HG02970 (cell line): Measurements from ENCODE around the gene ZMIZ1.
"Not testable (repeated sequence)": the region's sequence is repeated elsewhere in the genome, so short reads cannot be mapped to it uniquely, and the experiment has no call there.

Source experiments
- ATAC-seq: cut with Tn5 transposase; IDR thresholded peaks from one replicate; pipeline ENCODE4 v1.9.1; 2021; ENCODE audit warnings: mild to moderate bottlenecking, moderate library complexity, moderate number of reproducible peaks; ENCODE audit not compliant: unreplicated experiment, low FRiP score

The ZMIZ1 gene

DNA sequence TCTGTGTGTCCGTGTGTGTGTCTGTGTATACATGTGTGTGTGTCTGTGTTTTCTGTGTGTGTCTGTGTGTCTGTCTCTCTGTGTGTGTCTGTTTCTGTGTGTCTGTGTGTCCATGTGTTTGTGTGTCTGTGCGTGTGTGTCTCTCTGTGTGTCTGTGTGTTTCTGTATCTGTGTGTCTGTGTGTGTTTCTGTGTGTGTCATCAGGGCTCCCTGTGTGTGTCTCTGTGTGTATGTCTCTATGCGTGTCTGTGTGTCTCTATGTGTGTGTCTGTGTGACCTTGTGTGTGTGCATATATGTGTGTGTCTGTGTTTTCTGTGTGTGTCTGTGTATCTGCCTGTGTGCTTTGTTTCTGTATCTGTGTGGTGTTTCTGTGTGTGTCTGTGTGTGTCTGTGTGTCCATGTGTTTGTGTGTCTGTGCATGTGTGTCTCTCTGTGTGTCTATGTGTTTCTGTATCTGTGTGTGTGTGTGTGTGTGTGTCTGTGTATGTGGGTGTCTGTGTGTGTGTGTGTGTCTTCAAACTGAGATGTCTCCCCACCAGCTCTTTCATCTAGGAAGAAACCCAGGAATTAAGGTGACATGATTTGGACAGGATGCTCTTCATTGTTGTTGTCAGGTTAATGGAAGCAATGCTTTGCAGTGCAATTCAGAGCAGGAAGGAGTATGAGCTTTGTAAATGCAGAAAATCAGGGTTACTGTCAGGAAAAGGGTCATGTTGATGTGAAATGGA is 257.8 kb downstream of the ZMIZ1 start:
- ATAC-seq, result no peak

DNA sequence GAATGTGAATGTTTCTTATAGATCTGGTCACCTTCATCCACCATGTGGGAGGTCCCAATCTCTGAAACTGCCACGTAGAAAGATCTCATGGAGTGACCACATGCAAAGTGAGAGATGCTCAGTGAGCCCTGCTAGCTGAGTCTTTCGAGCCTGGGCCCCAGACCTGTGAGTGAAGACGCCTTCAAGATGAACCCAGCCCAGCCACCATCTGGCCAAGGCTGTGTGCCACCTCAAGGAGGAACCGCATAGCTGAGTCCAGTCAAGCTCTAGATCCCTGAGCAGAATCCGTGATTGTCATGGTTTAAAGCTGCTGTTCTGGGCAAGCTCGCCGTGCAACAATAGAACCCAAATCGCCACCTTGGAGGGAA is 258.3 kb downstream of the ZMIZ1 start:
- ATAC-seq, result no peak

DNA sequence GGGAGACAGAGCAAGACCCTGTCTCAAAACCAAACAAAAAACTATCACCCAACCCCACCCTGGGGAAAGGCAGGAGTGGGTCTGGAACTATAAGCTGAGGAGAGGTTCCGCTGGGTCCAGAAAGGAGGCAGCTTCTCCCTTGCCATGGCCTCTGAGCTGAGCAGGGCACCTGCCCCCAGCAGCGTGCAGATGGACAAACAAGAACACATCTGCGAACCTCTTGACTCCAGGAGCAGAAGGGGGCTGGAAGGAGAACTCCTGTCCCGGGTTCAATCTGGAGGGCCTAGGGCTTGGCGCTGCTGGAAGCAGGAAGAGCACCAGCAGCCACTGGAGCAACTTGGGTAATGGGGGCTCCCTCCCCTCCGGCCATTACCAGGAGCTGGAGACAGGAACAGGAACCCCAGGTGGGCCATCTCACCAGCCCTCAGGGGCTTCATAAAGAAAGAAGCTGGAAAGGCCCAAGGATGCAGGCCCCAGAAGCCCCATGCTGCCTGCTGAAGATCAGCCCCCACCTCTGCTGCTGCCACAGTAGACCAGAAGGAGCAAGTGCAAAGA is 259.5 kb downstream of the ZMIZ1 start:
- ATAC-seq, result no peak

DNA sequence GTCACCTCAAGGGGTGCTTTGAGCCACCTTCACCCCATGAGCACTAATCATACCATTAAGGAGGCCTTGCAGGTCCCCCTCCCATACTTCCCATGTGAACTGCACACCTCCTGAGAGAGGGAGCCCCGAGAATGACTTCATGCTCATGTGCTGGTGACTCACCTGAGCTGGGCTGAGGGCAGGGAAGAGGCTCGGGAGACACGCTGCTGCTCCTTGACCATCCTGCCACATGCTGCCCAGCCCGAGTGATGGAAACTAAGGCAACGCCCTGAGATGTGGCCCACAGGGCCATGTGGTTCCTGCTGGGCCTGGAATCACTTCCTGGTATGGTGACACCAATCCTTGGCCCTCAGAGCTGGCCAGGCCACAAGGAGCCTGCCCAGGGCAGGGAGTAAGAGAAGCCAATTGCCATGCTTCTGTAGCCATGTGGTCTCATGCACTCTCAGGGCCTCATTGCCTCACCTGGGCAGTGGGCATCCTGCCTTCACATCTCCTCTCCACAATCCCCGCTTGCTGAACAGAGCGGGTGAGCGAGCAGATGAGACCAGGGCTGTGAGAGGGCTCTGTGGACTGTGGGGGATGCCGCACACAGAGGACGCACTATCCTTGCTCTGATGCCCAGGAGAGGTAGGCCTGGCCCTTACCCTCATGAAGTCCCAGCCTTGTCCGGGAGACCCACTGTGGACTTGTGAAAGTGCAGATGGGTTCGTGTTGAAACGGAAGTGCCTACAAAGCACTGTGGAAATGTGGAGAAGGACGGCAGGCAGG is 260.2 kb downstream of the ZMIZ1 start:
- ATAC-seq, result no peak

DNA sequence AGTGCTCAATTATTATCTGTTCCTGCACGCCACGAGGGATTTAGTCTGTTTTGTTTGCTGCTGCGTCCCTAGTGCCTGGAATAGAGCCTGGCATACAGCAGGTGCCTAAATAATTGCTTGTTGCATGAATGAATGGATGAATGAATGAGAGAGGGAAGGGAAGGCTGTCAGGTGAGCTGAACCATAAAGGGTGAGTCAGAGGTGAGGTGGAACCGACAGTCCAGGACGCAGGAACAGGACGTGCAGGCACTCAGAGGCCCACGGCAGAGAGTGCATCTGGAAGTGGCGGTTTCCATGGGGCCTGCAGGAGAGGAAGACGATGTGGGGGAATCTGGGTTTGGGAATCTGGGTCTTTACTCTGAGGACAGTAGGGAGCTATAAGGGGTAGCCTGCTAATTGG is 260.8 kb downstream of the ZMIZ1 start:
- no peak for ATAC-seq

DNA sequence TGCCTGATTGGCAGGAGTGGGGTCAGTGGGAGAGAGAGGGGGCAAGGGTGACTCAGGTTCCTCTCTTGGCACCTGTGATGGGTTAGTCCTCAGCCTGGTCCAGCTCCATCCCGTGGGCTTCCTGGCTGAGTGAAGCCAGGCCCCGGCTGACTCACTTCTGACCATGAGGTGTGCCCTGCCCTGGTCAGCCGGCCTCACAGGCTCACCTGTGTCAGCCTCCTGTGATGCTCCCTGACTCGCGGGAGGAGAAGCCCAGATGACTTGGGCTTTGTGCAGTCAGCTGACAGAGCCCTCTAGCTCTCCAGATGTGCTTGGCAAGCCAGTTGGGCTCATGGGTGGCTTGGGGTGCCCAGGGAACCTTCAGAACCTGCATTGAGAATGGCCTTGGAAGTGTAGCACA is 262.5 kb downstream of the ZMIZ1 start:
- ATAC-seq, result no peak

DNA sequence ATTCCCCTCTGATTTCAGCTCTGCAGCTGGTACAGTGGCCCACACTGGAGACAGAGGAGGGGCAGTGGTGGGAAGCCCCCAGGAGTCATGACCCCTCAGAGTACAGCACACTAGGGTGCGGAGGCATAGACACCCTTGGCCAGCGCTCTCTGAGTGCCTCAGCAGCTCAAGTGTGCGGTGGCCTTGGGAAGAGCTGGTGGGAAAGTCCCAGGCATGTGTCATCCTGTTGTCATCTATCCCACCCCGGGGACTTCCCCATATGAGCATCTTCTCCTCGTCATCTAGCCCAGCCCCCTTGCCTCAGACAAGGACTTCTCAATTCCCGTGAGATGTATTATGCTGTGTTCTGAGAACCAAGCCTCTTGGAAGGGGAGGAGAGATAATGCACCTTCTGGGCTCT is 262.9 kb downstream of the ZMIZ1 start:
- peak; percentile 51 for ATAC-seq

DNA sequence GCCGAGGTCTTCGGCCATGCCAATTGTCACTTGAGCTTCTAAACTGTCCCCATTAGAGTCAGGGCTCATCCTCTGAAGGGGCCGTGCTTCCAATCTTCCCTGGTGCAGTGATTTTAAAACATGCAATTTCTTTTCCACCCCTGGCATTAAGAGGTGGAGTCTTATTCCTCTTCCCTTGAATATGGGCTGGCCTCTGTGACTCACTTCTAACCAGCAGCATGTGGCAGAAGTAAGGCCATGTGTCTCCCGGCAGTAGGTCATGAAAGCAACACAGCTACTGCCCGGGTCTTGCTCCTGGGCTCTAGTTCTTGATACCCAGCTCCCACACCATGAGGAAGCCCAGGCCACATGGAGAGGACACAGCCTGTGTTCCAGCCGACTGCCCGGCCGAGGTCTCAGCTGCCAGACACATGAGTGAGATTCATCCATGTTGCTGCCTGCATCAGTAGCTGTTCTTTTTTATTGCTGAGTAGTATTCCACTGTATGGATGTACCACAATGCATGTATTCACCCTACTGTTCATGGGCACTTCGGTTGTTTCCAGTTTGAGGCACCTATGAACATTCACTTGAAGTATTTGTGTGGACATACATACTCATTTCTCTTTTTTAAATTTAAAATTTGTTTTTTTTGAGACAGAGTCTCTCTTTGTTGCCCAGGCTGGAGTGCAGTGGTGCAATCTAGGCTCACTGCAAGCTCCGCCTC is 264.0 kb downstream of the ZMIZ1 start:
- not testable (repeated sequence) for ATAC-seq

DNA sequence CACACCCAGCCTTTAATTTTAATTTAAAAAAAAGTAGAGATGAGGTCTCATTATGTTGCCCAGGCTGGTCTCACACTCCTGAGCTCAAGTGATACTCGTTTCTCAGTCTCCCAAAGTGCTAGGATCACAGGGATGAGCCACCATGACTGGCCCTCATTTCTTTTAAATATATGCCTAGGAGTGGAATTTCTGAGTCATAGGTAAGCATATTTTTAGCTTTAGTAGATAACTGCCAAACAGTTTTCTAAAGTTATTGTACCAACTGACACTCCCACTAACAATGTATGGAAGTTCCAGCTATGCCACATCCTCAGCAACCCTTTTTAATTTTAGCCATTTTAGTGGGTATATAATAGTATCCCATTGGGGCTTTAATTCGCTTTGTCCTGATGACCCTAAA is 264.7 kb downstream of the ZMIZ1 start:
- no peak for ATAC-seq

DNA sequence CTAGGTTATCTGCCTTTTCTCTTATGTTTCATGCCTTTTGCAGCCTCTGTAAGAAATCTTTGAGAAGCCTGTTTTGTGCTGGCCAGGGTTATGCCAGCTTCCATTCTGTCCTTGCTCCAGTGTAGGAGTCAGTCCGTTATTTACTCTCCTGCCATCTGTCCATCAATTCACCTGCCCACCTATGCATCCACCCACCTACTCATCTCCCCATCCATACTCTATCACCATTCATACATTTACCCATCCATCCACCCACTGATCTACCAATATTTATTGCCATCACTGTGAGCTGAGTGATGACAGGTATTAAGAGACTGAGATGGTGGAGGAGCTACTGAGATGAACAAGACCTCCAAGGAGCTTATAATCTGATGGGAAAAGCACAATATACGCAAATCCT is 265.8 kb downstream of the ZMIZ1 start:
- ATAC-seq, result no peak

DNA sequence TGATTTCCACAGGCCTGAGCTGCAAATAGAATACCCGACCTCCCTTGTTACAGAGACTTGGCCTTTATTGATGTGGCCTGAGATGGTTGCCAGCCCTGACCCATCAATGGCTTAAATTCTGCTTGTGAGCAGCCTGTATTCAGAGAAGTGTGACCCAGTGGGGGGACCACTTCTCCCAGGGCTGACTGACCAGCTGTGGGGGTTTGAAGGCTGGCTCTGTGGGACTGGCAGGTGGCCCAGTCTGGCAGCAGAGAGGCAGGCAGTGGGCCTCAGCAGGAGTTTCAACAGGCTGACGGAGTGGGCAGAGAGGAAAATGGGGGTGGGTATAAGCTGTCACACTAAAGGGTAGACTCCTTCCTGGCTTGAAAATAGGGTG is 266.3 kb downstream of the ZMIZ1 start:
- ATAC-seq, result no peak

DNA sequence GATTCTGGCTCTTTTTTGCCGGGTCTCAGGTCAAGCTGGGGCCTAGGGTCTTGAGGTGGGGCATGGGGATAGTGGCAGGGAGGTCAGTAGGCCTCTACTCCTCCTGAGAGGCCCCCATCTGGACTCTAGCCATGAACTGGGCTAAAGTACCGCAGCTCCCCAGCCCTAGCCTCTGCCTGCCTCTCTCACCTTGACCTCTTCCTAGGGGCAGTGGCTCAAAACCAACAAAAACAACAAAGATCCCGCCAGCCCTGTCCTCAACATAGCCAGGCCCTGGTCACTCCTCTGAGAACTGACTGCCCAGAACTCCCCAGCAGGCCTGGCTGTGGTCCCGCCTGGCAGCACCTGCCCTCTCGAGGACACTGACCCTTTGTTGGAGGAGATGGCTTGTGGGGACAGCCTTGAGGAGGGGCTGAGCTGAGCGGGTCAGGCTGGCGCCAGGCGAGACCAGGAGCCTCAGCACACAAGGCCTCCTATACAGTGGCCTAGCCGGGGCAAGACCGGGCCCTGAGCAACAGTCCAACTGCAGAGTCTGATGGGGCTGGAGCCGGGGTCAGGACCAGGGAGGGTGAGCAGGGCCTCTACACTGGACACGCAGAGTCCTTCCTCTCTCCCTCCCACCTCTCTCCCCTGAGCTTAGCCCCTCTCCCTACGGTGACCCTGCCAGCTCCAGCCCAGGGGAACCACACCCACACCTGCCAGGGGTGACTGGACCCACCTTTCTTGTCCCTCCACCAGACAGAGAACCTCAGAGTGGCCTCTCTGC is 266.9 kb downstream of the ZMIZ1 start:
- ATAC-seq, result no peak

DNA sequence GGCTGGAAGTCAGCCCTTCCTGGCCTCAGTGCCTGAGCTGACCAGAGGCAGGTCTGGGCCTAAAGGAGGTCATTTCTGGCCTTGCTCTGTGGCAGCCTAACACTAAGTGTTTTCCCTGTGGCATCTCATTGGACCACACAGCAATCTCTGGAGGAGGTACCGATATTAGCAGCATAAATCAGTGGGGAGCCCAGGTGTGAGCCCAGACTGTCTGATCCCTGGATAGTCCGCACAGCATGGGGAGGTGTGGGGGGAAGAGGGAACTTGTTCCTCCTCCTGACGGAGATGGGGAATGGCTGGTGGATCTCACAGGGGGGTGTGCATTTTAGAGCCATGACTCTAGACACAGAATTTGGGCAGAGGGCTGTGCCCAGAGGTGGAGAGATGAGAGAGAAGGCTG is 267.5 kb downstream of the ZMIZ1 start:
- ATAC-seq, result no peak

DNA sequence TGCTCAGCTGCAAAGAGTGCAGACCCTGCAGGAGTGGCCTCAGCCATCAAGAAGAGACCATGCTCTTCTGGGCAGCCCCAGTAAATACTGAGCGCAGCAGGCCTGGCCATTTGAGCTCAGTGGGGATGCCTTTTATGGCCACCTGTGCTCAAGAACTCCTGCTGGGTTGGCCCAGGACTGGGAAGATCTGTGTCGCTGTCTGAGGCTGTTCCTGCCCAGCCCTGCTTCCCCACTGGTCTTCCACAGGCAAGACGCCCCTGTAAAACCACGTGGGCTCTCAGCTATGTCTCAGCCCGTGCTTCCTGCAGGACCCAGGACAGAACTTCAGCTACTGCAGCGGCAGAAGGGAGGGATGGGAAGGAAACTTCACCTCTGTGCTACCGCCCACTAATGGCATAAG is 268.0 kb downstream of the ZMIZ1 start:
- no peak for ATAC-seq

DNA sequence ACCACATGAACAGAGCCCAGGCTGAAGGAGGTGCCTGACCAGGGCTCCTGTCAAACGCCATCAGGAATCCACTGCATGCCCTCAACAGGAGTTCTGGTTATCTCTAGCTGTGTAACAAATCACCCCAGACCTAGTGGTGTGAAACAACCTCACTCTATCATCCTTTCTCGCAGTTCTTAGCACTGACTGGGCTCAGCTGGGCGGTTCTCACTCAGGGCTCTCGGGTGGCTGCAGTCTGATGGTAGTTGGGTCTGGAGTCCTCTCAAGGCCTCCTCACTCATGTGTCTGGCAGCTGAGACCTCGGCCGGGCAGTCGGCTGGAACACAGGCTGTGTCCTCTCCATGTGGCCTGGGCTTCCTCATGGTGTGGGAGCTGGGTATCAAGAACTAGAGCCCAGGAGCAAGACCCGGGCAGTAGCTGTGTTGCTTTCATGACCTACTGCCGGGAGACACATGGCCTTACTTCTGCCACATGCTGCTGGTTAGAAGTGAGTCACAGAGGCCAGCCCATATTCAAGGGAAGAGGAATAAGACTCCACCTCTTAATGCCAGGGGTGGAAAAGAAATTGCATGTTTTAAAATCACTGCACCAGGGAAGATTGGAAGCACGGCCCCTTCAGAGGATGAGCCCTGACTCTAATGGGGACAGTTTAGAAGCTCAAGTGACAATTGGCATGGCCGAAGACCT is 269.2 kb downstream of the ZMIZ1 start:
- ATAC-seq, result not testable (repeated sequence)

DNA sequence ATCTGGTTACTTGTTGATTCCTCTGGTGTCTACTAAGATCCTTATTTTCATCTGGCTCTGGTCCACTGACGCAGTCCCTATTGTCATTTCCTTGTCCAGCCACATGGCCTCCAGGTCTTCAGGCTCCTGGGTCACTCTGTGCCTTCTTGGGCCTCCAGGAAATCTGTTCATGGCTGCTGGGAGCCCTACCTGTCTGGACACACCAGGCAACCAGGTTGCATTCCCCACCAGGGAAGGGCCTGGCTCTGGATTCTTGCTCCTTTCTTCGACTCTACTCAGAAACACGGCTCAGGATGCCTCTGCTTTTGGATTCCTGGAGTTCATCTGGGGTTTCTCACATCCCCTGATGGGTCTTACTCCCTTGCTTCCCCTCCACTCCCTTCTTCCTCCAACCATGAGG is 270.5 kb downstream of the ZMIZ1 start:
- no peak for ATAC-seq

DNA sequence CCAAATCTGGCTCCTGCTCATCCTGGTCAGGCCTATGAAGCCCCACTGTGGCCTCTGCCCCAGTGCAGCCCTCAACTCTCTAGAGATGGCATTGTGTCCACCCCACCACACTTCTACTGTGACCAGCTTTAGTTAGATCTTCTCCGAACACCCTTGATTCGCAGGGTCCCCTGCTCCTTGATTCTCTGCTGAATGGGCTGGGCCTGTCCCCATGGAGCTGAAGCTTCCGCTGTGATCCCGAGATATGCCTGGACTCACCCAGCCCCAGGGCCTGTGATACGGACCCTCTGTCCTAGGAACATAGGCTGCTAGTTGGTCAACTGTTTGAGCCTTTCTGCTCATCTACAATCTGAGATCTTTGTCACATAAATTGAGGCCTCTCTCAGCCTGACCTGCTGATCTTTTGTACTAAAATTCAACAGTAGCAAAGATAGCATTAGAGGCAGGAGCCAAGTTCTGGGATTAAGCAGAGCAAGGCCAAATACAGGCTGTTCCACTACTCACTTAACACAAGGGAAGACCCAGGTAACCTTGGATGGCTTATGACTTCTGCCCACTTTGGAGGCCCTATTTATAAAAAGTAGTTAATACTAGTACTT is 272.0 kb downstream of the ZMIZ1 start:
- no peak for ATAC-seq

DNA sequence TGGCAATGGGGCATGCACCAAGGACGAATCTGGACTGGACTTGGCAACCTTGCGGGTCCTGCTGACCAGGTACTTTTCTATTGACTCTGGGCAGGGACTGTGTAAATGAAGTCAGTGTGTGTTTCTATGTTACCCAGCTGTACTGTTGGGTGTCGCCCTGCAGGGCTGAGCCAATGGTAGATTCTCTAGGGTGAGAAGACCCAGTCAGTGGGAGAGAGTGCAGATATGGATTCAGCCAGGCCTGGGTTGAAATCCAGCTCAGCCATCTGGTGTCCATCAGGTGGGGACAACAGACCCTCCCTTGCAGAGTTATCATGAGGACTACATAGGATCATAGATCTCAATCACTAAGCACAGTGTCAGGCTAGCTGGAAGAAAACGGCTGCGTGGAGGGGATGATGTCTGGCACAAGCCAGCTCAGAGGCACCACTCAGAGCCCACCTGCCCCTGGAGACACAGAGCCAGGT is 273.6 kb downstream of the ZMIZ1 start:
- no peak for ATAC-seq

DNA sequence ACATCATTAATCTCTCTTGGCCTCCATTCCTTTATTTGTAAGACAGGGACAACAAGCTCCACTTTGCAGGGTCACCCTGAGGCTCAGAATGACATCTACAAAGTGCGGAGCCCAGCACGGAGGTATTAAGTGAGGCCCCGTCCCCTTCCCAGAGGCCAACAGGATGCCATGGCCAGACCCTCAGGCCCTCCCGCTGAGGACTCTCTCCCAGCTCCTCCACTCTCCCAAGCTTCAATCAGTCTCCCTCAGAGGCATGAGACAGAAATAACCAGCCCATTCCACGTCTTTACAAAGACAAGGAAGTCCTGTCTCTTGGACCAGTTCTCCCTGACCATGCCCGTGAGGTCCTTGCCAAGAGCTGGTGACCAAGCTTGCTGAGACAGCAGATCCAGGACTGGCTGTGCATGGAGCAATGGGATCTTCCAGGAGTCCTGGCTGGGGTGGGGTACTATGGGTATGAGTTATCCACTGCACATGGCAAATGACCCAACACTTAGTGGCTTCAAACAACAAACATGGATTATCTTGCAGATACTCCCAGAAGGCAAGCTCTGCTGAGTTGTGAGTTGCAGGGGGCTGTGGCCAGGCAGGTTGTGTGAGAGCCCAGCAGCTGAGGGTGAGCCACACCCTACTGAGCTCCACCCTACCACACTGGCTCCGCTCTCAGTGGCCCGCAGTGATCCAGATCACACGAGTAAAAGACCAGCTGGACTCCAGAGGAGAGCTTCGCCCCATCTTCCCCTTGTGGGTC is 274.2 kb downstream of the ZMIZ1 start:
- no peak for ATAC-seq
